HEK293 (cell line): Measurements from ENCODE around the gene DISC1.
A peak's percentile ranks its signal among the peaks of the same experiment; 100 is the strongest.

Experiments used
- BCL11A ChIP-seq: fragments of 450-650 bp; formaldehyde crosslinking; IDR thresholded peaks from 2 replicates; pipeline ENCODE4 v1.5.1; 2016; ENCODE audit warnings: low read depth, missing biosample characterization, missing genetic modification characterization
- BCL11B ChIP-seq: fragments of 450-650 bp; formaldehyde crosslinking; IDR thresholded peaks from 2 replicates; pipeline ENCODE4 v1.5.1; 2016; ENCODE audit warnings: low read depth, missing biosample characterization, missing genetic modification characterization
- EGR2 ChIP-seq: fragments of 450-650 bp; formaldehyde crosslinking; IDR thresholded peaks from 2 replicates; pipeline ENCODE4 v1.5.1; 2016; ENCODE audit warnings: low read depth, missing biosample characterization, missing genetic modification characterization
- GLIS1 ChIP-seq: fragments of 450-650 bp; formaldehyde crosslinking; IDR thresholded peaks from 2 replicates; pipeline ENCODE4 v1.5.1; 2016; ENCODE audit warnings: missing biosample characterization, missing genetic modification characterization
- HOXD13 ChIP-seq: sonication (generic); formaldehyde crosslinking; IDR thresholded peaks from 2 replicates; pipeline ENCODE4 v1.8.0; 2022; ENCODE audit warnings: missing genetic modification reagents, borderline replicate concordance
- IKZF3 ChIP-seq: fragments of 450-650 bp; IDR thresholded peaks from 2 replicates; pipeline ENCODE4 v1.5.0; 2018; ENCODE audit warnings: missing biosample characterization, mild to moderate bottlenecking, missing genetic modification characterization, moderate library complexity
- KLF17 ChIP-seq: fragments of 450-650 bp; formaldehyde crosslinking; IDR thresholded peaks from 2 replicates; pipeline ENCODE4 v1.5.1; 2016; ENCODE audit warnings: missing biosample characterization, missing genetic modification characterization
- KLF8 ChIP-seq: fragments of 450-650 bp; formaldehyde crosslinking; IDR thresholded peaks from 2 replicates; pipeline ENCODE4 v1.5.1; 2016; ENCODE audit warnings: missing biosample characterization, missing genetic modification characterization
- MZF1 ChIP-seq: fragments of 450-650 bp; formaldehyde crosslinking; IDR thresholded peaks from 2 replicates; pipeline ENCODE4 v1.5.1; 2017; ENCODE audit warnings: missing biosample characterization, missing genetic modification characterization, borderline replicate concordance
- PRDM2 ChIP-seq: fragments of 450-650 bp; formaldehyde crosslinking; IDR thresholded peaks from 2 replicates; pipeline ENCODE4 v1.5.1; 2016; ENCODE audit warnings: missing biosample characterization, missing genetic modification characterization, borderline replicate concordance
- SP3 ChIP-seq: fragments of 450-650 bp; formaldehyde crosslinking; IDR thresholded peaks from 2 replicates; pipeline ENCODE4 v1.5.1; 2016; ENCODE audit warnings: missing biosample characterization, missing genetic modification characterization
- SP7 ChIP-seq: fragments of 450-650 bp; formaldehyde crosslinking; IDR thresholded peaks from 2 replicates; pipeline ENCODE4 v1.5.1; 2016; ENCODE audit warnings: missing biosample characterization, missing genetic modification characterization
- ZBTB17 ChIP-seq: fragments of 450-650 bp; formaldehyde crosslinking; IDR thresholded peaks from 2 replicates; pipeline ENCODE4 v1.5.1; 2016; ENCODE audit warnings: missing biosample characterization, missing genetic modification characterization
- ZBTB20 ChIP-seq: fragments of 450-650 bp; formaldehyde crosslinking; IDR thresholded peaks from 2 replicates; pipeline ENCODE4 v1.5.1; 2016; ENCODE audit warnings: missing biosample characterization, missing genetic modification characterization
- ZBTB26 ChIP-seq: fragments of 450-650 bp; formaldehyde crosslinking; optimal IDR thresholded peaks from 2 replicates; pipeline ENCODE3; 2016; ENCODE audit warnings: missing biosample characterization, mild to moderate bottlenecking, missing genetic modification characterization
- ZBTB48 ChIP-seq: fragments of 450-650 bp; formaldehyde crosslinking; IDR thresholded peaks from 2 replicates; pipeline ENCODE4 v1.5.1; 2016; ENCODE audit warnings: missing biosample characterization, missing genetic modification characterization
- ZFHX2 ChIP-seq: fragments of 450-650 bp; formaldehyde crosslinking; conservative IDR thresholded peaks from 2 replicates; pipeline ENCODE4 v1.5.1; 2016; ENCODE audit warnings: missing biosample characterization, missing genetic modification characterization
- ZNF280C ChIP-seq: fragments of 450-650 bp; formaldehyde crosslinking; IDR thresholded peaks from 2 replicates; pipeline ENCODE4 v1.5.1; 2016; ENCODE audit warnings: missing biosample characterization, missing genetic modification characterization
- ZNF335 ChIP-seq: fragments of 450-650 bp; formaldehyde crosslinking; conservative IDR thresholded peaks from 2 replicates; pipeline ENCODE4 v1.5.1; 2016; ENCODE audit warnings: missing biosample characterization, missing genetic modification characterization
- ZNF341 ChIP-seq: fragments of 450-650 bp; formaldehyde crosslinking; IDR thresholded peaks from 2 replicates; pipeline ENCODE4; 2016; ENCODE audit warnings: low read depth, missing biosample characterization, missing genetic modification characterization
- ZNF561 ChIP-seq: fragments of 450-650 bp; IDR thresholded peaks from 2 replicates; pipeline ENCODE4 v1.5.1; 2018; ENCODE audit warnings: missing biosample characterization, missing genetic modification characterization, borderline replicate concordance
- ZNF610 ChIP-seq: fragments of 450-650 bp; formaldehyde crosslinking; IDR thresholded peaks from 2 replicates; pipeline ENCODE4 v1.5.1; 2016; ENCODE audit warnings: missing biosample characterization, missing genetic modification characterization, borderline replicate concordance
- ZNF624 ChIP-seq: fragments of 450-650 bp; formaldehyde crosslinking; IDR thresholded peaks from 2 replicates; pipeline ENCODE4 v1.5.1; 2017; ENCODE audit warnings: missing biosample characterization, missing genetic modification characterization
- ZNF776 ChIP-seq: fragments of 450-650 bp; formaldehyde crosslinking; IDR thresholded peaks from 2 replicates; pipeline ENCODE4 v1.5.0; 2017; ENCODE audit warnings: missing biosample characterization, missing genetic modification characterization, borderline replicate concordance
- ZNF843 ChIP-seq: fragments of 450-650 bp; formaldehyde crosslinking; IDR thresholded peaks from 2 replicates; pipeline ENCODE4 v1.5.1; 2016; ENCODE audit warnings: missing biosample characterization, missing genetic modification characterization
- ZSCAN16 ChIP-seq: fragments of 450-650 bp; formaldehyde crosslinking; IDR thresholded peaks from 2 replicates; pipeline ENCODE4 v1.5.1; 2016; ENCODE audit warnings: missing biosample characterization, missing genetic modification characterization
- TF ChIP-seq, protein P1 (sequence below): fragments of 450-650 bp; formaldehyde crosslinking; IDR thresholded peaks from 2 replicates; pipeline ENCODE4 v1.5.1; 2016; ENCODE audit warnings: missing biosample characterization, missing genetic modification characterization

The DISC1 gene

DNA sequence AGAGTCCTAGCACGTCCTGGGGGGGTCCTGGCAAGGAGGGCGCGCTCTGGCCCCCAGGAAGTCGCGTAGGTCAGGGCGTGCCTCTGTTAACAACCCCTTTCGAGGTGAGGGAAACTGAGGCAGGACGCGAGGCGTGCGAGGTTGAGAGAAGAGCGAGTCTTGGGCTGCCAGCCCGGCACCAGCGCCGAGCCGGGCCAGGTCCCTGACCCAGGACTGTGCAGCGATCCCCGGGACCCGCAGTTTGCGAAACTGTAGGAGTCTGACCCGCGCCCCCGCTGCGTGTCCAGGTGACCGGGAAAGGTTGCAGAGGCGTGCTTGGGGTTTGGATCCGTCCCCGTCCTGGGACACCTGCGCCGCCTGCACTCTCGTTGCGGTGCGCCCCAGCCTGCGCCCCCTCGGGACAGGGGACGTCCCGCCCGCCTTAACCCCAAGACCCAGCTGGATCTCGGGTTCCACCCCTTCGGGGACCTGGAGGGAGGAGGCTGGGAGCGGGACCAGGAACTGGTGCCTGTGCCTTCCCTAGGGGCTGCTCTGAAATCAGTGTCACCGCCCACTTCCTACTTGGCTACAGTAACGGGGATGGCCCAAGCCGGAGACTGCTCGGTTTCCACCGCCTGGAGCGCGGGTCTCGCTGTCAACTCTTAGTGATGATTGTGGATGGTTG is 493 bp downstream of the DISC1 start (continued):
- TF ChIP-seq, protein P1, sequence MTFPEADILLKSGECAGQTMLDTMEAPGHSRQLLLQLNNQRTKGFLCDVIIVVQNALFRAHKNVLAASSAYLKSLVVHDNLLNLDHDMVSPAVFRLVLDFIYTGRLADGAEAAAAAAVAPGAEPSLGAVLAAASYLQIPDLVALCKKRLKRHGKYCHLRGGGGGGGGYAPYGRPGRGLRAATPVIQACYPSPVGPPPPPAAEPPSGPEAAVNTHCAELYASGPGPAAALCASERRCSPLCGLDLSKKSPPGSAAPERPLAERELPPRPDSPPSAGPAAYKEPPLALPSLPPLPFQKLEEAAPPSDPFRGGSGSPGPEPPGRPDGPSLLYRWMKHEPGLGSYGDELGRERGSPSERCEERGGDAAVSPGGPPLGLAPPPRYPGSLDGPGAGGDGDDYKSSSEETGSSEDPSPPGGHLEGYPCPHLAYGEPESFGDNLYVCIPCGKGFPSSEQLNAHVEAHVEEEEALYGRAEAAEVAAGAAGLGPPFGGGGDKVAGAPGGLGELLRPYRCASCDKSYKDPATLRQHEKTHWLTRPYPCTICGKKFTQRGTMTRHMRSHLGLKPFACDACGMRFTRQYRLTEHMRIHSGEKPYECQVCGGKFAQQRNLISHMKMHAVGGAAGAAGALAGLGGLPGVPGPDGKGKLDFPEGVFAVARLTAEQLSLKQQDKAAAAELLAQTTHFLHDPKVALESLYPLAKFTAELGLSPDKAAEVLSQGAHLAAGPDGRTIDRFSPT (tag by site-specific recombination), result 0 out of 2 replicates have a peak, but pooled peaks have one; percentile 0
- TF ChIP-seq ZNF610 (peak; percentile 61; the same call in 1 of the 2 replicates), ZNF335 (tag by site-specific recombination) (peak; percentile 98), KLF17 (tag by site-specific recombination) (peak; percentile 81; the same call in 1 of the 2 replicates), BCL11A (tag by site-specific recombination) (peak; percentile 69; the same call in 1 of the 2 replicates), IKZF3 (peak; percentile 89), ZFHX2 (tag by site-specific recombination) (peak; percentile 92), ZNF341 (tag by site-specific recombination) (peak; percentile 55), MZF1 (tag by site-specific recombination) (no peak), ZBTB17 (tag by site-specific recombination) (peak; percentile 94), ZNF280C (tag by site-specific recombination) (peak; percentile 62; the same call in 1 of the 2 replicates), BCL11B (tag by site-specific recombination) (peak; percentile 65; the same call in 1 of the 2 replicates), PRDM2 (peak; percentile 62; the same call in 1 of the 2 replicates), ZBTB48 (tag by site-specific recombination) (peak; percentile 93), ZBTB26 (tag by site-specific recombination) (peak; percentile 88), ZNF561 (tag by site-specific recombination) (peak; percentile 12), ZNF624 (tag by site-specific recombination) (no peak), ZNF776 (tag by site-specific recombination) (no peak), SP3 (tag by site-specific recombination) (peak; percentile 81), EGR2 (tag by site-specific recombination) (peak; percentile 82), GLIS1 (peak; percentile 97), SP7 (tag by site-specific recombination) (peak; percentile 87), ZSCAN16 (peak; percentile 62; the same call in 1 of the 2 replicates), ZBTB20 (tag by site-specific recombination) (peak; percentile 82), ZNF843 (0 out of 2 replicates have a peak, but pooled peaks have one; percentile 40), HOXD13 (CRISPR knock-in tag) (no peak), KLF8 (tag by site-specific recombination) (peak; percentile 58; the same call in 1 of the 2 replicates)
